HG02973 (cell line): Measurements from ENCODE around the gene WDR70.

Source experiments
- ATAC-seq: cut with Tn5 transposase; IDR thresholded peaks from one replicate; pipeline ENCODE4 v1.9.1; 2021; ENCODE audit warnings: moderate library complexity; ENCODE audit not compliant: unreplicated experiment

The WDR70 gene

GRCh38 chr5:37717613-37718431 lies 338.7 kb downstream of the WDR70 start:
- ATAC-seq = no peak

GRCh38 chr5:37720550-37720952 lies 341.4 kb downstream of the WDR70 start:
- no peak for ATAC-seq

- peak; percentile 82 for ATAC-seq
These were observed 342.3 kb downstream of the WDR70 start for GRCh38 chr5:37721447-37721871.

- ATAC-seq = peak; percentile 65
These were observed 343.4 kb downstream of the WDR70 start for GRCh38 chr5:37722236-37723161.

- no peak for ATAC-seq
These were observed 344.2 kb downstream of the WDR70 start for GRCh38 chr5:37723162-37723961.

- ATAC-seq = no peak
These were observed 345.4 kb downstream of the WDR70 start for GRCh38 chr5:37724395-37725125.

GRCh38 chr5:37725185-37725584 lies 346.1 kb downstream of the WDR70 start:
- no peak for ATAC-seq

GRCh38 chr5:37727238-37727637 lies 348.1 kb downstream of the WDR70 start:
- ATAC-seq = no peak

- ATAC-seq = no peak
These were observed 351.9 kb downstream of the WDR70 start for GRCh38 chr5:37730896-37731455.

- ATAC-seq = no peak
These were observed 355.0 kb downstream of the WDR70 start for GRCh38 chr5:37734114-37734513.

- ATAC-seq = no peak
These were observed 356.7 kb downstream of the WDR70 start for GRCh38 chr5:37735649-37736347.

GRCh38 chr5:37736397-37736796 lies 357.3 kb downstream of the WDR70 start:
- ATAC-seq = no peak

GRCh38 chr5:37737326-37738056 lies 358.4 kb downstream of the WDR70 start:
- no peak for ATAC-seq

GRCh38 chr5:37738057-37738691 lies 359.1 kb downstream of the WDR70 start:
- peak; percentile 86 for ATAC-seq

- ATAC-seq = no peak
These were observed 359.9 kb downstream of the WDR70 start for GRCh38 chr5:37738865-37739488.

GRCh38 chr5:37739817-37740261 lies 360.7 kb downstream of the WDR70 start:
- no peak for ATAC-seq

GRCh38 chr5:37740331-37741066 lies 361.4 kb downstream of the WDR70 start:
- ATAC-seq = no peak
